CD4-positive, alpha-beta T cell treated with Interleukin-4 for 1 hour (primary cell): Measurements from ENCODE around the gene ST3GAL3.

ENCODE experiments used
- DNase-seq, 2 donors: peaks; one replicate each; pipeline ENCODE4 v3.0.0-alpha.2; 2020 to 2022

The ST3GAL3 gene

GRCh38 chr1:43921022-43921421 lies 213.7 kb downstream of the ST3GAL3 start:
- DNase-seq: no peak

- no peak for DNase-seq
Measured at GRCh38 chr1:43924516-43924915, 217.2 kb downstream of the ST3GAL3 start.

- no peak for DNase-seq
Measured at GRCh38 chr1:43925846-43926245, 218.5 kb downstream of the ST3GAL3 start.

GRCh38 chr1:43930168-43930948 lies 223.0 kb downstream of the ST3GAL3 start:
- peak in 1 of 2 donors; percentile 13 for DNase-seq

- DNase-seq: no peak
Measured at GRCh38 chr1:43930949-43931275, 223.6 kb downstream of the ST3GAL3 start.

GRCh38 chr1:43931711-43932660 lies 224.7 kb downstream of the ST3GAL3 start:
- DNase-seq: no peak

GRCh38 chr1:43932786-43933385 lies 225.6 kb downstream of the ST3GAL3 start:
- no peak for DNase-seq

- DNase-seq: no peak
Measured at GRCh38 chr1:43933386-43934100, 226.2 kb downstream of the ST3GAL3 start, which contains the start of gene ARTN. Gene ARTN (plus strand): TSS chr1:43933801. CDS start chr1:43935657, 1,856 bp downstream.

GRCh38 chr1:43934101-43934985 lies 227.0 kb downstream of the ST3GAL3 start:
- peak; percentile 48 to 49 for DNase-seq

- DNase-seq: no peak
Measured at GRCh38 chr1:43934986-43935324, 227.6 kb downstream of the ST3GAL3 start.

- no peak for DNase-seq
Measured at GRCh38 chr1:43935711-43936427, 228.5 kb downstream of the ST3GAL3 start.

- no peak for DNase-seq
Measured at GRCh38 chr1:43936431-43937151, 229.3 kb downstream of the ST3GAL3 start.

- no peak for DNase-seq
Measured at GRCh38 chr1:43937179-43937865, 230.0 kb downstream of the ST3GAL3 start.

- no peak for DNase-seq
Measured at GRCh38 chr1:43938383-43938782, 231.0 kb downstream of the ST3GAL3 start.

- DNase-seq: no peak
Measured at GRCh38 chr1:43938892-43939587, 231.7 kb downstream of the ST3GAL3 start.

GRCh38 chr1:43942411-43942810 lies 235.1 kb downstream of the ST3GAL3 start:
- no peak for DNase-seq

GRCh38 chr1:43944860-43945259 lies 237.5 kb downstream of the ST3GAL3 start:
- no peak for DNase-seq

GRCh38 chr1:43945674-43946235 lies 238.4 kb downstream of the ST3GAL3 start:
- DNase-seq: no peak
